NCI-H446 (cell line): ENCODE results near the gene KAT14.
"Not testable (repeated sequence)": the region's sequence is repeated elsewhere in the genome, so short reads cannot be mapped to it uniquely, and the experiment has no call there.

Source experiments
- DNase-seq, 2 experiments: peaks; one replicate each; lab custom pipeline; 2025; lab: John Stamatoyannopoulos, UW

The KAT14 gene

GRCh38 chr20:18137412-18138265, at the start of gene KAT14, which contains the start of gene PET117:
KAT14 (plus strand) TSS chr20:18137863; CDS start chr20:18142661, 4,798 bp downstream.
PET117 (plus strand) TSS chr20:18137863; CDS start chr20:18137956, 93 bp downstream.
- peak; percentile 73 to 96 for DNase-seq

GRCh38 chr20:18088298-18088697, 49.4 kb upstream of the KAT14 start:
- DNase-seq: not testable (repeated sequence)

GRCh38 chr20:18088841-18089240, 48.8 kb upstream of the KAT14 start:
- not testable (repeated sequence) for DNase-seq

- no peak for DNase-seq
These were observed 47.6 kb upstream of the KAT14 start for GRCh38 chr20:18090044-18090443.

- DNase-seq: no peak
These were observed 47.2 kb upstream of the KAT14 start for GRCh38 chr20:18090477-18090876.

- DNase-seq: no peak
These were observed 46.0 kb upstream of the KAT14 start for GRCh38 chr20:18091623-18092022.

- no peak for DNase-seq
These were observed 44.8 kb upstream of the KAT14 start for GRCh38 chr20:18092890-18093289.

GRCh38 chr20:18093388-18093787, 44.3 kb upstream of the KAT14 start:
- no peak for DNase-seq

- no peak for DNase-seq
These were observed 43.5 kb upstream of the KAT14 start for GRCh38 chr20:18094191-18094590.

- not testable (repeated sequence) for DNase-seq
These were observed 37.1 kb upstream of the KAT14 start for GRCh38 chr20:18100569-18100968.

- no peak for DNase-seq
These were observed 36.4 kb upstream of the KAT14 start for GRCh38 chr20:18101125-18101810.

- no peak for DNase-seq
These were observed 34.2 kb upstream of the KAT14 start for GRCh38 chr20:18103497-18103896.

GRCh38 chr20:18108326-18108725, 29.3 kb upstream of the KAT14 start:
- no peak for DNase-seq

- DNase-seq: not testable (repeated sequence)
These were observed 9.1 kb upstream of the KAT14 start for GRCh38 chr20:18128574-18128973.

- no peak for DNase-seq
These were observed 5.0 kb upstream of the KAT14 start for GRCh38 chr20:18132663-18133062.

GRCh38 chr20:18133962-18134361, 3.7 kb upstream of the KAT14 start:
- peak in 1 of 2 experiments; percentile 10 for DNase-seq

- DNase-seq: no peak
These were observed 561 bp downstream of the KAT14 start for GRCh38 chr20:18138266-18138582.

- no peak for DNase-seq
These were observed 1.2 kb downstream of the KAT14 start for GRCh38 chr20:18138639-18139583.

- DNase-seq: no peak
These were observed 2.2 kb downstream of the KAT14 start for GRCh38 chr20:18139832-18140231.

GRCh38 chr20:18144541-18145099, 7.0 kb downstream of the KAT14 start:
- DNase-seq: no peak

GRCh38 chr20:18154342-18154741, 16.7 kb downstream of the KAT14 start:
- no peak for DNase-seq

- no peak for DNase-seq
These were observed 18.4 kb downstream of the KAT14 start for GRCh38 chr20:18156045-18156444.
